HL-60/S4 treated with retinoic acid at 250 ng/mL for 4 days and 3 days (cell line): ENCODE results near the gene SMOC1.

Experiments
- in situ Hi-C: fragments of 300-500 bp; cut with MboI; formaldehyde crosslinking; loops from 2 replicates; pipeline ENCODE4 v1.7.0; 2022; ENCODE audit warnings: low sequenced_read_pairs

The SMOC1 gene

DNA sequence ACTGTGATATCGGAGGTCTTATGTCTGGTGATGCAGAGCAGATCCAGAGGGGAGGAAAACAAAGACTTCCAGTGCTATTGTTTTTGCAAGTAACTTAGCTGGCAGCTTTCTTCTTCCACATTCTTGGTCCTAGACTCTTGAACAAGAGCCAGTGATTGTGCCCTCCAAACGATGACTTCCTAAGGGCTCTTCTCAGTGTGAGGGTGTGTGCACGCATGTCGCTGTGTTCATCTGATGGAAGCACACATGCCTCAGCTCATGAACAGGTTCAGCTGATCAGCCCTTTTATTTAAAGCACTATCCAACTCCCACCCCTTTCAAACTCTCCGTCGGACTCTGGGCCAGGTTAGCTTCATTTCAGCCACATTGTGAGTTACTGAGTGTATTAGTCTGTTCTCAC is 59.5 kb downstream of the SMOC1 start:
- in situ Hi-C loops: no loop called here

DNA sequence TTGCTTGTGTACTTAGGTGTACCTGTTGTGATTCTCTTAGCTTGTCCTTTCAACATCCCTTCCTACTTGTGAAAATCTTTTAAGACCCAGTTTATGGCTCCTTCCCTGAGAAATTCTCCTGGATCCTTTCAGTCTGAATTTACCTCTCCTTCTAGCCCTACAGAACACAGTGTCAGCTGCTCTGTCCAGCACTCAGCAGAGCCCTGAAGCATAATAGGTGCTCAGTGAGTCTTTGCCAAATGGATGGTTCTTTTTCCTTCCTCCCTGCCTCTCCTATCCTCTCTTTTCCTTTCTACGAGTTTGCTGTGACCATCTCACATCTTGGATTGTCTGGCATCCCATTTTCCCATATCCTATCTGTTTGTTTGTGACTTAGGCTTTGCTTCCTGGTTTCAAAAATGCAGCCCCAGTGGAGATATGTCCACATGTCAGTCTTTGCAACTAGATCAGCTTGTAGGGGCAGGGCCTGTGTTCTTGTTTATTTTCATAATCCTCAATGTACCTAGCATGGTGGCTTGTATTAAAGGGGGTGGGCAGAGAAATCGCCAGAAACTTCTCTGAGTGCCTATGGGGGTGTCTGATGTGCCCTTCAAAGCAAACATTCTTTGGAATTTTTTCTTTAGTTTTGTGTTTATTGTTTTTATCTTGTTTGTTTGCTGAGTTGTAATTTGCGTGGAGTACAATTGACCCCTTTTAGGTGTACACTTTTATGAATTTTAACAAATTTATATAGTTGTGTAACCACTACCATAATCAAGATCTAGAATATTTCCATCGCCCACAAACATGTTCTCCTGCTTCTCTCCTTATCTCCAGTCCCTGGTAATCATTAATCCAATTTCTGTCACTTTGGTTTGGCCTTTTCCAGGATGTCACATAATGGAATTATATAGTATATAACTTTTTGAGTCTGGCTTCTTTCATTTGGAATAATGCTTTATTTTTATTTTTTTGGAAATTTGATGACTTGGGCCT is 62.8 kb downstream of the SMOC1 start:
- in situ Hi-C loops: no loop called here

DNA sequence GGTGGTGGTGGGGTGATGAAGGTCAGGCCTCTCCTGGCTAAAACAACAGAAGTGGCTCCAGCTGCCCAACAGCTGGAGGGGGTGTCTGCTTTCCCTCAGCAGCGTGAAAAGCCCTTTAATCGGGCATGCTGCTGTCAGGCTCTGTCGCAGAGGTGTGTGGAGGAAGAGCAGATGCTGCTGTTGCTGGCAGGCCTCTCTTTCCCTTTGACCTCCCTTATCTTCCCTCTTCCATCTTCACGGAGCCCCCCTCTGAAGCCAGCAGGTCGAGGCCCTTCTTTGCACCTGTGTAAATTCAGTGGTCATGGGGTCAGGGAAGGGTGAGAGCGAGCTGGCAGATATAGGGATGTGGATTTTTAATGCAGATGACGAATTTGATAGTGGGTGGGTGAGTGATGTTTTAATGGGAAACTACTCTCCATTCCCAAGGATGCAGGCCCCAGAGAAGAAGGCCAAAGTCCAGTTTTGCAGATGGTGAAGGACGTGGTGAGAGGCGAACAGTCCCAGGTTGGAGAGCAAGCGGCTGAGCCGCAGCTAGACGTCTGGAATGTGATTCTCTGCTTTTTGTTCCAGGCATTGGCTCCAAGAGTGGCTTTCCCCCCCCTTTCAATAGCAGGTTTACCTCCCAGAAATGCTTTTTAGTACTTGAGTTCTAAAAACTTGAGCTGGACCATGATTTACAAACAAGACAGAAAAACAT is 64.0 kb downstream of the SMOC1 start:
- in situ Hi-C loops: no loop called here

GRCh38 chr14:69945347-69945746 is 66.1 kb downstream of the SMOC1 start:
- in situ Hi-C loops: no loop called here

- in situ Hi-C loops: no loop called here
These were observed 66.7 kb downstream of the SMOC1 start for GRCh38 chr14:69945912-69946311.

GRCh38 chr14:69948351-69948750 is 69.1 kb downstream of the SMOC1 start:
- in situ Hi-C loops: no loop called here

GRCh38 chr14:69951263-69951662 is 72.0 kb downstream of the SMOC1 start:
- in situ Hi-C loops: no loop called here

GRCh38 chr14:69951935-69952334 is 72.7 kb downstream of the SMOC1 start:
- in situ Hi-C loops: no loop called here

DNA sequence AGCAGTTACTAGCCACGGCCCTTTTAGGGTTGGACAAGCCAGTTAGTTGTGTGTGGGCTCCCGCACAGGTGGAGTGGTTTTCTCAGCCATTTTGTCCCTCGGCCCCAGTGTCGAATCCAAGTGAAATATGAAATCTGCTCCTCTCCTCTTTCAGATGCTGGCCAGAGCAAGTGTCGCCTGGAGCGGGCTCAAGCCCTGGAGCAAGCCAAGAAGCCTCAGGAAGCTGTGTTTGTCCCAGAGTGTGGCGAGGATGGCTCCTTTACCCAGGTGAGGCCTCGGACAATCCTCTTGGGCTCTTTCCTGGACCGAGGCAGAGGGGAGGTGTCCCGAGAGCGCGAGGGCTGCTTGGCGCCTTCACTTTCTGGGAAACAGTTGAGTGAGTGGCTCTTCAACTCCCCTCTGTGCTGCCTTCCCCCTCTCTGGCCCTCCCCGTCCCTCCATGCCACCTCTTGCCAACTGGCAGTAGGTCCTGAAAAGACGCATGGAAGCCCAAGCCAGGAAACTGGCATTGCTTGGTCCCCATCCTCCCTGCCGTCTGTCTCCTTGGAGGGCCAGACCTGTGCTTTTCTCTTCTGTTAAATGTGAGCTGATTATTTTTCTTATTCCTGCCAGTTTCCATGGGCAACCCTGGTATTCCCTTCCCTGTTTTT is 74.2 kb downstream of the SMOC1 start:
- in situ Hi-C loops: no loop called here

GRCh38 chr14:69955855-69956845 is 76.9 kb downstream of the SMOC1 start:
- in situ Hi-C loops: no loop called here

DNA sequence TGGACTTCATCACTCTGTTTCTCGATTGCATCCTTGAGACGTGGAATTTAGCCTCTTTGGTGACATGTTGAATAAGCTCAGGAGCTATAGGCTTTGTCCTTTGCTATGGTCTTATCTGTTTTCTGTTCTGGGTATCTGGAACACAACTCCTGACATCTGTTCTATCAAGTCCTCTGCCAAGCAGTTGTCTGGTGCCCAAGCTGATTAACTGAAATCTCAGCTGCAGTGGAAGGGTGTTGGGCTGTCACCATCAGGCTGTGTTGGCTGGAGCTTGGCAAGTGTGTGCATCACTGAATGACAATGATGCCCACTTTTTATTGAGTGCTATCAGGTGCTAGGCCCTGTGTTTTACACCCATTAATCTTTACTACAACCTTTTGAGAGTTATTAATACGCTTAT is 77.8 kb downstream of the SMOC1 start:
- in situ Hi-C loops: no loop called here

GRCh38 chr14:69957986-69958385 is 78.8 kb downstream of the SMOC1 start:
- in situ Hi-C loops: no loop called here

DNA sequence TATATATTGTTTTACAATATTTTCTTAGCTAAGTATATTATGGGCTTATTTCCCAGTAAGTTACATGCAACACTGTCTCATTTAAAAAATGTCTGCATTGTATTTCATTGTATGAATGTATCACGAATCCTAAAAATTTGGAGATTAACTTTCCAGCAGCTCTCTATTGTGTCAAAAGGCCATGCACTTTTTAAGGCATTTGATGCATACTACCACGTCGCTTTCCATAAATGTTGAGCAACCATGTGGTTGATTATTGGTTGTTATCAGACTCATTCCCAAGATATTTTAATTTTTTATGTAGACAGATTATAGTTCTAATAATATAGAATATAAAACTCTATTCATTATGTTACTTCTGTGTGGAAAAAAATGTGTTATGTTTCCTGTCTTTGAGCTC is 79.9 kb downstream of the SMOC1 start:
- in situ Hi-C loops: no loop called here

GRCh38 chr14:69960296-69960695 is 81.1 kb downstream of the SMOC1 start:
- in situ Hi-C loops: no loop called here

GRCh38 chr14:69963966-69964365 is 84.8 kb downstream of the SMOC1 start:
- in situ Hi-C loops: no loop called here

DNA sequence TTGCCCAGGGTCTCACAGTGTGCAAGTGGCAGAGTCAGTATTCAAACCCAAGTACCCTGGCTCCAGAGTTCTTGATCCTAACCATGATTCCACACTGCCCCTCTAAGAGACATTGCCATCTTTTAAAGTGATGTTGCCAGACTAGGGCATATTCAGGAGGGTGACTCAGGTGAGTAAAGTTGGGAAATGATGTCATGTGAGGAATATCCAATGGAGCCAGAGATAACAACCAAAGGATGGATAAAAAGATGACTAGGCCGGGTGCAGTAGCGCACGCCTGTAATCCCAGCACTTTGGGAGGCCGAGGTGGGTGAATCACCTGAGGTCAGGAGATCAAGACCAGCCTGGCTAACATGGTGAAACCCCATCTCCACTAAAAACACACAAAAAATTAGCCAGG is 85.6 kb downstream of the SMOC1 start:
- in situ Hi-C loops: no loop called here

DNA sequence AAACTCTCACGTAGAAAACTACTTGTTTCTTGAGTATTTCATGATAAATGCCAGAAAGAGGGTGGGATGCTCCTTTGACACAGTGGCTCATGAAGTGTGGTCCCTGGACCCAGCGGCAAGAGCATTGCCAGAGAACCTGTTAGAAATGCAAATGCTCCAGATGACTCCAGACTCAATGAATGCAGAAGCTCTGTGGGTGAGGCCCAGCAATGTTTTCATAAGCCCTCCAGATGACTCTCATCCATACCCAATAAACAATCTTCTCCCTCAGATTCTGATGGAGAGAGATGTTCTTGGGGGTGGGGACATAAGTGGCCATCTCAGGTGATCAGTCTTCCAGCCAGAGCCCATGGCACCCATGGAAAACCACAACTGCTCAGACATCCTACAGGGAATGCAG is 88.9 kb downstream of the SMOC1 start:
- in situ Hi-C loops: no loop called here

GRCh38 chr14:69968681-69969080 is 89.5 kb downstream of the SMOC1 start:
- in situ Hi-C loops: no loop called here

DNA sequence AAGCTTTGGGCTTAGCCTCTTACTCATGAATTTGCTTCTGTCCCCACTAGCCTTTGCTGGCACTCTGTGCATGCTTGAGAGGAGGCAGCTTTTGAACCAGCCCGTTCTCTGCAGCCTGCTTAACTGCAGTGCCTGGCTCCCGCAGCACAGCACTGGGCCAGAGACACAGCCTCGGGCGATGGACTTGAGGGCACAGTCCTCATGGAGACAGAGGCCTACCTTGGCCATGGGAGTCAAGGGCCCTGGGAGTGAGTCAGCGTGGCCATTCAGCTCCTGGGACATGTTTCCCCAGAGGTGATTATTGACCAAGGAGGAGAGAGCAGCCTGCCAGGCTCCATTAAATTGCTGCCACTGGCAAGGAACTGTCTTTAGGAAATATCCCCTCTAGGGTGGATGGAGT is 93.5 kb downstream of the SMOC1 start:
- in situ Hi-C loops: no loop called here

DNA sequence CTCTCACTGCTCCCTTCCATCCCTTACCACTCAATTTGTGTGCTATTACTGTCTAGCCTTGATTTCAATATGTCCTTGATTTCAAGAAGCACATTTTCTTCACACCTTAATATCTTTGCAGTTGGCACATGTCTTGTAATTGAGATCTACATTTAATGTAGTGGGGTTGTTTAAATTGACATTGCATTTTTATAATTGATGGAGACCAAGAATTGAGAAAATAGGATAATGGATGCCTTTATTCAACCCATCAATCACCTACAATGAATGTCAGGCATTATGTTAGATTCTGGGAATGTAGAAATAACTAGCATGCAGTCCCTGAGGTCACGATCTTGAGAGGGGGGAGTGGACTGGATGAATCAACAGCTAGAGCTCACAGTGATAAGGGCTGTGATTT is 94.6 kb downstream of the SMOC1 start:
- in situ Hi-C loops: no loop called here
